ENCODE data around the gene GOLGA3.
"Not testable (repeated sequence)": the region's sequence is repeated elsewhere in the genome, so short reads cannot be mapped to it uniquely, and the experiment has no call there.

The GOLGA3 gene

DNA sequence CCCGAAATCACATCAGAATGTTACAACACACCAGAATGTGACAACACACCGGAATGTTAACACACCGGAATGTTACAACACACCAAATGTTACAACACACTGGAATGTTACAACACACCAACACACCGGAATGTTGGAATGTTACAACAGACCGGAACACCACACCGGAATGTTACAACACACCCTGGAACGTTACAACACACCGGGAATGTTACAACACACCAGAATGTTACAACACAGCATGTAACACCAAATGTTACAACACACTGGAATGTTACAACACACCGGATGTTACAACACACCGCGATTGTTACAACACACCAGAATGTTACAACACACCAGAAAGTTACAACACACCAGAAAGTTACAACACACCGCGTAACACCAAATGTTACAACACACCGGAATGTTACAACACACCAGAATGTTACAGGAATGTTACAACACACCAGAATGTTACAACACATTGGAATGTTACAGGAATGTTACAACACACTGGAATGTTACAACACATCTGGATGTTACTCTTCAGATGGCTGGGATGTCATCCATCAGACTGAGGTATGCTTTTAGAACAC, 37.7 kb upstream of the GOLGA3 start:
- TF ChIP-seq, protein P1, sequence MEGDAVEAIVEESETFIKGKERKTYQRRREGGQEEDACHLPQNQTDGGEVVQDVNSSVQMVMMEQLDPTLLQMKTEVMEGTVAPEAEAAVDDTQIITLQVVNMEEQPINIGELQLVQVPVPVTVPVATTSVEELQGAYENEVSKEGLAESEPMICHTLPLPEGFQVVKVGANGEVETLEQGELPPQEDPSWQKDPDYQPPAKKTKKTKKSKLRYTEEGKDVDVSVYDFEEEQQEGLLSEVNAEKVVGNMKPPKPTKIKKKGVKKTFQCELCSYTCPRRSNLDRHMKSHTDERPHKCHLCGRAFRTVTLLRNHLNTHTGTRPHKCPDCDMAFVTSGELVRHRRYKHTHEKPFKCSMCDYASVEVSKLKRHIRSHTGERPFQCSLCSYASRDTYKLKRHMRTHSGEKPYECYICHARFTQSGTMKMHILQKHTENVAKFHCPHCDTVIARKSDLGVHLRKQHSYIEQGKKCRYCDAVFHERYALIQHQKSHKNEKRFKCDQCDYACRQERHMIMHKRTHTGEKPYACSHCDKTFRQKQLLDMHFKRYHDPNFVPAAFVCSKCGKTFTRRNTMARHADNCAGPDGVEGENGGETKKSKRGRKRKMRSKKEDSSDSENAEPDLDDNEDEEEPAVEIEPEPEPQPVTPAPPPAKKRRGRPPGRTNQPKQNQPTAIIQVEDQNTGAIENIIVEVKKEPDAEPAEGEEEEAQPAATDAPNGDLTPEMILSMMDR (IDR thresholded peaks at IDR 0.05; ENCODE audit: low read depth, low read length): no peak

GRCh38 chr12:132861558-132861957, 32.9 kb upstream of the GOLGA3 start:
- TF ChIP-seq, protein P1 (IDR thresholded peaks at IDR 0.05; ENCODE audit: low read depth, low read length): no peak
- H3K4me3 ChIP-seq (ENCODE audit: low read depth, low read length): no peak overlapping the region

More for the DNA sequence above, 37.7 kb upstream of the GOLGA3 start:
- no peak overlapping the region for H3K4me3 ChIP-seq (ENCODE audit: low read depth, low read length)

- TF ChIP-seq, protein P1 (IDR thresholded peaks at IDR 0.05; ENCODE audit: low read depth, low read length): no peak
- H3K4me3 ChIP-seq (ENCODE audit: low read depth, low read length): no peak overlapping the region
Observed at GRCh38 chr12:132858718-132859266, 30.1 kb upstream of the GOLGA3 start.

- H3K4me3 ChIP-seq (ENCODE audit: low read depth, low read length): not testable (repeated sequence)
Observed at GRCh38 chr12:132857019-132857418, 28.4 kb upstream of the GOLGA3 start.

DNA sequence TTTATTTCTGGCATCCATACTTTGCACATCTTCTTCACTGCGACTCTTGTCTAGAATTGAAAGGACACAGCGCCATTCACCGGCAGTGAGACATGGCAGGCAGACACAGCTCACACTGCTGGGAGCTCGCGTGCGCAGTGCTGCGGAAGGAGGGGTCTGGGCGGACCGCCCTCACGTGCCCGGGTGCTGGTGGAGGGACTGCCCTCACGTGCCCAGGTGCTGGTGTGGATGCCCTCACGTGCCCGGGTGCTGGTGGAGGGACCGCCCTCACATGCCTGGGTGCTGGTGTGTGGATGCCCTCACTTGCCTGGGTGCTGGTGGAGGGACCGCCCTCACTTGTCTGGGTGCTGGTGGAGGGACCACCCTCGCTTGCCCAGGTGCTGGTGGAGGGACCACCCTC, 27.9 kb upstream of the GOLGA3 start:
- no peak overlapping the region for H3K4me3 ChIP-seq (ENCODE audit: low read depth, low read length)
- TF ChIP-seq, protein P1 (IDR thresholded peaks at IDR 0.05; ENCODE audit: low read depth, low read length): no peak

DNA sequence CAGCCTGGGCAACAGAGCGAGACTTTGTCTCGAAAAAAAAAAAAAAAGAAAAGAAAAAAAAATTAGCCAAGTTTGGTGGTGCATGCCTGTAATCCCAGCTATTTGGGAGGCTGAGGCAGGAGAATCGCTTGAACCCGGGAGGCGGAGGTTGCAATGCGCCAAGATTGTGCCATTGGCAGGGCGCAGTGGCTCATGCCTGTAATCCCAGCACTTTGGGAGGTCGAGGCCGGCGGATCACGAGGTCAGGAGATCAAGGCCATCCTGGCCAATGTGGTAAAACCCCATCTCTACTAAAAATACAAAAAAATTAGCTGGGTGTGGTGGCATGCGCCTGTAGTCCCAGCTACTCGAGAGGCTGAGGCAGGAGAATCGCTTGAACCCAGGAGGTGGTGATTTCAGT, 26.5 kb upstream of the GOLGA3 start:
- not testable (repeated sequence) for H3K4me3 ChIP-seq (ENCODE audit: low read depth, low read length)

- TF ChIP-seq, protein P1 (IDR thresholded peaks at IDR 0.05; ENCODE audit: low read depth, low read length): no peak
- no peak overlapping the region for H3K4me3 ChIP-seq (ENCODE audit: low read depth, low read length)
Observed at GRCh38 chr12:132853285-132854092, 24.8 kb upstream of the GOLGA3 start.

DNA sequence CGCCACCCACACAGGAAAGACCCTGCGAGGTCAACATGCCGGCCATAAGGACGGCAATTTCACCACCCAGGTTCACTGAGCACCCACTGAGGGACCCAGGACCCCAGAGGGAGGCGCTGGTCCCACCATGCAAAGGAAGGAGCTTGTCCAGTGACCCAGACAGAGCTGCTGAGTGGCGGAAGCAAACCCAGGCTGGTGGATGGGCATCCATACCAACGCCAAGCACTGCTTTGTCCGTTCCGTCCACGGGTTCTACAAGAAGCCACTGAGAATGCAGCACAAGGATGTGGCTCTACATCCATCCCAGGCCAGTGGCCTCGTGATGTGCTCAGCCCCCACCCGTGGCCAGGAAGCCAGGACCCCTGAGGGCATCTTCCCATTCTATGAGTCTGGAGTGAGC, 23.8 kb upstream of the GOLGA3 start:
- TF ChIP-seq, protein P1 (IDR thresholded peaks at IDR 0.05; ENCODE audit: low read depth, low read length): no peak

More for the DNA sequence above, 23.8 kb upstream of the GOLGA3 start:
- H3K4me3 ChIP-seq (ENCODE audit: low read depth, low read length): no peak overlapping the region
